ENCODE results near the gene GP9.

- TF ChIP-seq EZH2 (IDR thresholded peaks at IDR 0.05; ENCODE audit: low read length, missing control alignments) (no peak), CTCF (conservative IDR thresholded peaks at IDR 0.05 in 1 of 2, IDR thresholded peaks at IDR 0.05 in 1 of 2; ENCODE audit: low read depth in 1 of 2, low read length in 2 of 2) (no peak)
Measured at GRCh38 chr3:129107793-129108192, 47.2 kb downstream of the GP9 start.

Data from fibroblast of lung (primary cell).